Coronary artery (tissue), 2 donors: ENCODE measurements around the gene AKR1C1.
"Not testable (repeated sequence)": the region's sequence is repeated elsewhere in the genome, so short reads cannot be mapped to it uniquely, and the experiment has no call there.

Experiments
- DNase-seq: peaks from one replicate; pipeline ENCODE4 v3.0.0-alpha.2; 2017; ENCODE audit warnings: low spot score
- H3K27ac ChIP-seq, 2 donors: fragments of 200-600 bp; sonication (generic); one replicate each; pipeline ENCODE4 v1.5.1; 2016 to 2019
- H3K4me3 ChIP-seq: fragments of 200-600 bp; sonication (generic); 2 replicates; pipeline ENCODE4 v1.5.1; 2016; ENCODE audit warnings: mild to moderate bottlenecking, moderate library complexity
- TF ChIP-seq, protein P1 (sequence below): fragments of 200-600 bp; sonication (generic); IDR thresholded peaks from one replicate; pipeline ENCODE4 v1.5.1; 2019; ENCODE audit warnings: antibody characterized with exemption

AKR1C1 gene

DNA sequence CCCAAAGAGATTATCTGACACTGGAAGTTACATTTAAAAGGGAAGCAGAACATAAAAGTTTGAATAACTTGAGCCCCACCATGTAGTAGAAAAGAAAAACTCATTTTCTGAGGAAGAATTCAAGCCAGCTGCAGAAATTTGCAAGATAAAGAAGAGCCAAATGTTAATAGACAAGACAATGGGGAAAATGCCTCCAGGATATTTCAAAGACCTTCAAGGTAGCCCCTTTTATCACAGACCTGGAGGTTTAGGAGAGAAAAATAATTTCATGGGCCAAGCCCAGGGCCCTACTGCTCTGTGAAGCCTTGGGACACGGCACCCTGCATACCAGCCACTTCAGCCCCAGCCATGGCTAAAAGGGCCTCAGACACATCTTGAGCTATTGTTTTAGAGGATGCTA lies 18.4 kb upstream of the AKR1C1 start:
- H3K27ac ChIP-seq: peak overlapping the region; percentile 73 to 81
- TF ChIP-seq, protein P1, sequence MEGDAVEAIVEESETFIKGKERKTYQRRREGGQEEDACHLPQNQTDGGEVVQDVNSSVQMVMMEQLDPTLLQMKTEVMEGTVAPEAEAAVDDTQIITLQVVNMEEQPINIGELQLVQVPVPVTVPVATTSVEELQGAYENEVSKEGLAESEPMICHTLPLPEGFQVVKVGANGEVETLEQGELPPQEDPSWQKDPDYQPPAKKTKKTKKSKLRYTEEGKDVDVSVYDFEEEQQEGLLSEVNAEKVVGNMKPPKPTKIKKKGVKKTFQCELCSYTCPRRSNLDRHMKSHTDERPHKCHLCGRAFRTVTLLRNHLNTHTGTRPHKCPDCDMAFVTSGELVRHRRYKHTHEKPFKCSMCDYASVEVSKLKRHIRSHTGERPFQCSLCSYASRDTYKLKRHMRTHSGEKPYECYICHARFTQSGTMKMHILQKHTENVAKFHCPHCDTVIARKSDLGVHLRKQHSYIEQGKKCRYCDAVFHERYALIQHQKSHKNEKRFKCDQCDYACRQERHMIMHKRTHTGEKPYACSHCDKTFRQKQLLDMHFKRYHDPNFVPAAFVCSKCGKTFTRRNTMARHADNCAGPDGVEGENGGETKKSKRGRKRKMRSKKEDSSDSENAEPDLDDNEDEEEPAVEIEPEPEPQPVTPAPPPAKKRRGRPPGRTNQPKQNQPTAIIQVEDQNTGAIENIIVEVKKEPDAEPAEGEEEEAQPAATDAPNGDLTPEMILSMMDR: no peak
- DNase-seq: no peak
- H3K4me3 ChIP-seq: no peak overlapping the region

DNA sequence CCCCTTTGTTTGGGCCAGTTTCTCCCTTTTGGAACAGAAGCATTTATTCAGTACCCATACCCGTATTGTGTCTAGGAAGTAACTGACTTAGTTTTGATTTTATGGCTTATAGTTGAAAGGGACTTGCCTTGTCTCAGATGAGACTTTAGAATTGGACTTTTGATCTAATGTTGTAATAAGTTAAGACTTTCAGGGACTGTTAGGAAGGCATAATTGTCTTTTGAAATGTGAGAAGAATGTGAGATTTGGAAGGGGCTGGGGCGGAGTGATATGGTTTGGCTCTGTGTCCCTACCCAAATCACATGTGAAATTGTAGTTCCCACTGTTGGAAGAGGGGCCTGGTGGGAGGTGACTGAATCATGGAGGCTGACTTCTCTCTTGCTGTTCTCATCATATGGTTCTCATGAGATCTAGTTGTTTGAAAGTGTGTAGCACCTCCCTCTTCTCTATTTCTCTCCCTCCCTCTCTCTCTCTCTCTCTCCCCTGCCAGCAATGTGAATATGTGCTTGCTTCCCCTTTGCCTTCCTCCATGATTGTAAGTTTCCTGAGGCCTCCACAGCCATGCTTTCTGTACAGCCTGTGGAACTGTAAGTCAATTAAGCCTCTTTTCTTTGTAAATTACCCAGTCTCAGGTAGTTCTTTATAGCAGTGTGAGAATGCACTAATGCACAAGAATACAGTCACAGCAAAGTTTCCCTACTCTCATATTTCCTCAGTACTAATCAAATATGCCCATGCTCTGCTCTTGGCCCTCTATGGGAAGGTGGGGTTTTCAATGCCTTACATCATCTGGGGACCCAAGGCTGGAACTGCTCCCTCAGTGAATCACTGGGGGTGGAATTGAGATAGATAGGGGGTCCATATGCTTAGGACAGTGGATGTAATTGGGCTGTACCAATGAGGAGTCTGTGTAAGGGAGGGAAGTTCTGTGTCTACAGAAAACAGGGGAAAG lies 17.2 kb upstream of the AKR1C1 start:
- H3K4me3 ChIP-seq: no peak overlapping the region
- TF ChIP-seq, protein P1: no peak
- H3K27ac ChIP-seq: peak overlapping the region in 1 of 2 donors; percentile 73
- DNase-seq: no peak

DNA sequence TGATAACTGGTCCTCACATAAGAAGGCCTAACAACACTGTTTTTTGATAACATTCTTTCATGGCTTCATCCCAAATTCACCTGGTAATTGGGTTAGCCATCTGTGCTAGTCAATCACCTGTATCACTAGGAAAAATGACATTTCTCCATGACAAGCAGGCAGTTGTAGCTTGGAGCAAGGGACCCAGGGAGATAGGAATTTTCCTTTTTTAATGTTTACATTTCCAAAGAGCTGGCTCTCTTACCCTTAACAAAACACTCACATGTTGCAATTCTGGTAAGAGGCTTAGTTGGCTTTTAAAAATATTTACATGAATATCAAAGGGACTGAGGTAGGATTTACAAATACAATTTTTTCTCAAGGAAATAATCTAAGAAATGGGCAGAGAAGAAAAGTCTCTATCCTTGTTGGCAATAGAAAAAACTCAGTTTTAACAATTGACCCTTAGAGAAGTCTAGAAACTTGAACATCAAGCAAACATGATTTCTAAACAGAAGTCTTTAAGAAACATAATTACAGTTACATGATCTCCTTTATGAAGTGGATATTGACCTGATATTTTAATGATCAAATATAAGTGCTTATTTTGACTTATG lies 16.1 kb upstream of the AKR1C1 start:
- no peak for DNase-seq
- Histone ChIP-seq H3K4me3 (peak overlapping the region; percentile 22), H3K27ac (peak overlapping the region; percentile 73 to 87)
- TF ChIP-seq, protein P1: no peak

DNA sequence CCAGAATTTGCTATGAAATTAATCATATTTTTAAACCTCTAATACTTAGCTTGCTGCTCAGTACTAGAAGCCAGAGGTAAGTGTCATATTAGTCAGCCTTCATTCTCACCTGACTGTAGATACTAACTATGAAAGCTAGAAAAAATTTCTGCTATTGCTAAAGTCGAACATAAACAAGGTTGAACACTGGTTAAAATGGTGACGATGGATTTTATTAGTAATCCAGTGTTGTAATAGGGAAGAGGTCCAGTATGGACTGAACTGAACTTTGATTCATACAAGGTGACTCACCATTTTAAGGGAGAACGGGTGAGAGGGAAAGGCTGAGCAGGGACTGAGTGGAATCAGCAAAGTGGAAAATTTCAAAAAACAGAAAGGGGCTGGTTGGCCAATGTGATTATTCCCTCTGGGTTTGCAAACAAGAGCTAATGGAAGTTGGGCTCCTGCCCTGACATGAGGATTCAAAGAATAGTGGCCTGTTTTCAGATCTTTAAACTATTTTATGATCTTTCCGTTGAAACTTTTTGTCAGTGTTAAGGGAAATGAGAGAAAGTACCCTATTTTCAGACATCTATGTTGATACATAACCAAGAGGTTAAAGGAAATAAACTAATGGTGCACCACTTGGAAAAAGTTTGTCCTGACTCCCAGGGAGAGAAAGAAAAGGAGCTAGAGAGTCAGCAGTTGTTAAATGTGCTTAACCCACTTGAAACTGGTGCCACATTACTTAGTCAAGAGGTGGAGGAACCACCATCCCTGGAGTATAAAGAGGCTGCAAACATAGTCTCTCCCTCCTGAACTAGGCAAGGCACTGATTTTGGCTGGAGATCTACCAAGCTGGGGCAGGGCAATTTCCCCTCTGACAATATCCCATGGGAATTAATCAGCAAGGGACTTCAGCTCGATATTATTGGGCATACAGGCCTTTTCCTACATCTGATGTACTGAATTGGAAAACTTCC lies 15.3 kb upstream of the AKR1C1 start:
- DNase-seq: peak; percentile 80
- H3K27ac ChIP-seq: peak overlapping the region; percentile 73 to 87
- TF ChIP-seq, protein P1: no peak
- H3K4me3 ChIP-seq: peak overlapping the region; percentile 22

DNA sequence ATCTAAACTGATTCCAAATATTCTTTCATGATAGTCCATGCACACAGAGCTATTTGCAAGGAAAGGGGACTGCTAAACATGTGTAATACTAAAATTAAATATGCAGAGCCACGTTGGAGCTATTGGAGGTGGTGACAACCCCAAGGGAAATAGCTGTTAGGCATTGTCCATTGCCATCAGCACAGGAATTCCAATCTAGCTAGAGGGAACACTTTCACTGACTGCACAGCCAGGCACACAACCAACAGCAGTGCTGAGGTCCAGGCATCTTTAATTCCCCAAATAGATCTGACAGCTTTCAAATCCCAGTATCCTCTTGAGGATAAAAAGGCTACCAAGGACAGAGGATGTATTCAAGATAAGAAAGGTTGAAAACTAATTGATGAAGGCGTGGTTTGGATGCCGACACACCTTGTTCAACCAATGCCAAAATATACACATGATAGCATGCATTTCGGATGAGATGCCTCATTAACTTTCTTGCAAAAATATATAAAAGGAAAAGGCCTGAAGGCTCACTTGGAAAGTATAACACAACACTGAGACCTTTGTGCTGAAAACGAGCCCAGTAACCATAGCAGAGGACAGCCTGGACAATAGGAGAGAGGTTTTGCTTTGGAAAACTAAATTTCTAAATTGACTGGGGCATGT lies 11.6 kb upstream of the AKR1C1 start:
- not testable (repeated sequence) for DNase-seq, H3K4me3 ChIP-seq, H3K27ac ChIP-seq

DNA sequence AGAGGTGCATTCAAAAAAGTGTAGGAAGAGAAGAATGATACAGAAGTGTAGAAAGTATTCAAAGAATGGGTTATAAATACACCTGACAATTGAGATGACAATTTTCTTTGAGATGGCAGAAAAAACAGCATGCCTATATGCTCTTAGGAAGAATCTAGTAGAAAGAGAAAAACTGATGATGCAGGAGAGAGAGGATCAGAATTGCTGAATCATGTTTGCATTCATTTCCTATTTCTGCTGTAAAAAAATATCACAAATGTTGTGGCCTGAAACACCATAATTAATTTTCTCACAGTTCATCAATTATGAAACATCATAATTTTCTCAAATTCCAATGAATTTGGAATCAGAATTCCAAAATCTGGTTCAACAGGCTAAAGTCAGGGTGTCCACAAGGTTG lies 9.8 kb upstream of the AKR1C1 start:
- TF ChIP-seq, protein P1: no peak
- Histone ChIP-seq H3K27ac (no peak overlapping the region), H3K4me3 (no peak overlapping the region)
- DNase-seq: no peak

DNA sequence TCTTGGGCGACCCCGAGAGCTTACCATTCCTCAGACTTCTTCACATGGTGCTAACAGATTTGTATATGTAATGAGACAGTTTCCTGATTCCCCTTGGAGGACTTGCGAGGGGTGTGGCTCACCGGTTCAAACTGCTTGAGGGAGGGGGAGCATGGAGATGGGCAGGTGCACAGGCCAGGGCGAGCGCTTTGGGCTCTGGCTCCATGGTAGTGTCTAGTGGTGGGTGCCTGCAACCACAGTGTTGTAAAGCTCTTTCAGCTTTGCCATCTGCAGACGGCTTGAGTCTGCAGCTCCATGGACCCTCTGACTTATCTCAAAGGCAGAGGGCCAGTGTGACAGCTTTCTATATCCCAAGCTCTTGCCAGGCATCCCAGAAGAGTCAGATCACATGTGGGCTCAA lies 7.1 kb upstream of the AKR1C1 start:
- not testable (repeated sequence) for DNase-seq, H3K4me3 ChIP-seq, H3K27ac ChIP-seq

DNA sequence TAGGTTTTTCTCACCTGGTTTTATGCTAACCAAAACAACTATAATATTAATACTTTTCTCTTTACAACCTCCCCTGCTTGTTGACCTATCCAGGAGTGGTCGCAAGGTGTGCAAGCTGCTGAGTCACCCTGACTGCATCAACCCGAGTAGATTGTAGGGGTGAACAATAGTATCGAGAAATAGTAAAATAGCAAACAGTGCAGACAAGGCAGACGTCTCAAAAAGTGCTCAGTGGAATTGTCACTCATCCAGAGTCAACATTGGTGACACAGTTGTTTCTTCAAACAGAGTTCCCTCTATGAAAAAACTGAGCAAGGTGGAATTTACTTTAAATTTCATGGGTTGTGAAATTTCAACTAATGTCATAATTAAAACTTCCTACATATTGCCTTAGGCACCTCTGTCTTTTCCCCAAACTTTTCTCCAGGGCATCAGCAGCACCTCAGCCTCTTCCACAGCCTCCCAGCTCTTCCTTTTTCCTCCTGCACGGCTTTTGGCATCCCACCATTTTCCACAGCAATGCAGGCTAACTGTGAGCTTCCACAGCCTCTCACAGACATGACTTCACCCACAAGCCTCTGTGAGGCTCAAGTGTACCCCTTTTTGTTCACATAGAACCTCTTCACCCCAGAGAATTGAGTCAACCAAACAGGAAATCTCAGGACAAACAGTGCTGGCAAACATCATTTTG lies 6.1 kb upstream of the AKR1C1 start:
- not testable (repeated sequence) for H3K27ac ChIP-seq, DNase-seq, H3K4me3 ChIP-seq

DNA sequence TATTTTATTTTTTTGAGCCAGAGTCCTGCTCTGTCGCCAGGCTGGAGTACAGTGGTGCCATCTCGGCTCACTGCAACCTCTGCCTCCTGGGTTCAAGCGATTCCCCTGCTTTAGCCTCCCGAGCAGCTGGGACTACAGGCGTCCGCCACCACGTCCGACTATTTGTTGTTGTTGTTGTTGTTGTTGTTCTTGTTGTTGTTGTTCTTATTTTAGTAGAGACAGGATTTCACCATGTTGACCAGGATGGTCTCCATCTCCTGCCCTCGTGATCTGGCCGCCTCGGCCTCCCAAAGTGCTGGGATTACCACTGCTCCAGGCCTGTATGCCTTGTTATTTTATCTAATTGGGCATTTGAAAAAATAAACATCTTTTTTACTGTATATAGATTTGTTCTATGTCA lies 1.7 kb upstream of the AKR1C1 start:
- not testable (repeated sequence) for DNase-seq

DNA sequence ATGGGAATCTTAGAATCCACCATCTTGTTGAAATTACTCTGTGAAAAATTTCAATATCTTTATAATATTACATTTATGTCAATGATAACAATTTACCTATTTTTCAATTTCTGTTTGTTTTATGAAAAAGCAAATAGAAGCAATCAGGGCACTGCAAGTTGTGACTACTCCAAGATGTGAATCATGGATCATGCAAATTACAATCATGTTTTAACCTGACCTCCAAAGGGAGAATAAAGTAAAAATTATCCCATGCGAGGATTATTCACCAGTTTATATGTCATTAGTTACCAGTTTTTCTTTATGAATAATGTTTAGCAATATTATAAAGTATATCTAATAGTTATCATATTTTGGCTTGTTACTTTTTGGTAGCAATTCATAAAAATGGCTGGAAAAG lies 907 bp upstream of the AKR1C1 start:
- H3K27ac ChIP-seq, DNase-seq, H3K4me3 ChIP-seq: not testable (repeated sequence)

More for the DNA sequence above, 1.7 kb upstream of the AKR1C1 start:
- not testable (repeated sequence) for H3K4me3 ChIP-seq, H3K27ac ChIP-seq

DNA sequence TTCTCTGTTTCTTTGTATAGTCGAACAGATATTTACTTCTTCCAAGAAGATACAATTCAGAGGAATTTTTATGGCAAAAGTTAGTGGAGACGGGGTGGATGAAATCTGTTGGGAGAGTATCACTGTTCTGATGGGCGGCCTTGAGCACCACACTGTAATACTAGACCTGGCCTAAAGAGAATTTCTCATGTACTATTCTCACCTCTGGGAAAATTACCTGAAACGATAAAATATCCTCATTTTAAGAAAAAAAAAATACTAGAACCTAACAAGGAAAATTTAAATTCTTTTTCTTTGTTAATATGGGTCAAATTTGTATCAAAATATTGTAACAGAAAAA lies 570 bp downstream of the AKR1C1 start:
- DNase-seq: not testable (repeated sequence)
- Histone ChIP-seq H3K27ac (peak overlapping the region in 1 of 2 donors; percentile 58), H3K4me3 (peak overlapping the region; percentile 59)
